ENCODE measurements around the gene ATG101.

DNA sequence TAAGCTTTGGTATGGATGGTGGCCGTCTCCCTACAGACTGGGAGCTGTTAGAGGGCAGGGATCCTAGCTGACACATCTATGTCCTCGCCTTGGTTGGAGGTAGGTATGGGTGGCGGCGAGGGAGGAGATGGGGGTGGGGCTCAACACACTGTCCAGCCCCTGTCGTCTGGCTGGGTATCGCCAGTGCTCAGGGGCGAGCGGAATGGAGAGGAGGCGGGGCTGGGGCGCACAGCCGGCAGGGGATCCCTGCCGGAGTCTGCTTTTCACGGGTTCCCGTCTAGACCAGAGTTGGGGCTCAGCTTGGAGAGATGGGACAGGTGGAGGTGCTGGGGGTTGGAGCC lies 47.0 kb upstream of the ATG101 start:
- TF ChIP-seq, protein P1, sequence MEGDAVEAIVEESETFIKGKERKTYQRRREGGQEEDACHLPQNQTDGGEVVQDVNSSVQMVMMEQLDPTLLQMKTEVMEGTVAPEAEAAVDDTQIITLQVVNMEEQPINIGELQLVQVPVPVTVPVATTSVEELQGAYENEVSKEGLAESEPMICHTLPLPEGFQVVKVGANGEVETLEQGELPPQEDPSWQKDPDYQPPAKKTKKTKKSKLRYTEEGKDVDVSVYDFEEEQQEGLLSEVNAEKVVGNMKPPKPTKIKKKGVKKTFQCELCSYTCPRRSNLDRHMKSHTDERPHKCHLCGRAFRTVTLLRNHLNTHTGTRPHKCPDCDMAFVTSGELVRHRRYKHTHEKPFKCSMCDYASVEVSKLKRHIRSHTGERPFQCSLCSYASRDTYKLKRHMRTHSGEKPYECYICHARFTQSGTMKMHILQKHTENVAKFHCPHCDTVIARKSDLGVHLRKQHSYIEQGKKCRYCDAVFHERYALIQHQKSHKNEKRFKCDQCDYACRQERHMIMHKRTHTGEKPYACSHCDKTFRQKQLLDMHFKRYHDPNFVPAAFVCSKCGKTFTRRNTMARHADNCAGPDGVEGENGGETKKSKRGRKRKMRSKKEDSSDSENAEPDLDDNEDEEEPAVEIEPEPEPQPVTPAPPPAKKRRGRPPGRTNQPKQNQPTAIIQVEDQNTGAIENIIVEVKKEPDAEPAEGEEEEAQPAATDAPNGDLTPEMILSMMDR (IDR thresholded peaks at IDR 0.05 in 4 of 5, conservative IDR thresholded peaks at IDR 0.05 in 1 of 5): no peak
- TF ChIP-seq POLR2A (IDR thresholded peaks at IDR 0.05): no peak
